HL-60 (cell line): ENCODE data around the gene BTBD6.

Source experiments
- DNase-seq, 2 experiments: peaks; one replicate each; pipeline ENCODE4 v3.0.0-alpha.2; 2010 to 2020; ENCODE audit warnings: low read depth in 1 of 2, low spot score in 1 of 2
- H3K27ac ChIP-seq: fragments of 250-450 bp; sonication (Bioruptor Pico); replicated peaks from 2 replicates; pipeline ENCODE4 v1.5.1; 2020; ENCODE audit warnings: mild to moderate bottlenecking, moderate library complexity
- H3K27me3 ChIP-seq: fragments of 250-450 bp; sonication (Bioruptor Pico); 2 replicates; pipeline ENCODE4 v1.5.1; 2021; ENCODE audit warnings: mild to moderate bottlenecking, moderate library complexity; ENCODE audit not compliant: insufficient read depth, poor library complexity, severe bottlenecking
- H3K4me3 ChIP-seq: replicated peaks from 2 replicates; pipeline ENCODE4 v1.5.1; 2011; ENCODE audit warnings: mild to moderate bottlenecking, control low read depth, low read length; ENCODE audit not compliant: insufficient read depth
- GABPA ChIP-seq: IDR thresholded peaks from 2 replicates; pipeline ENCODE4 v1.6.1; 2012; ENCODE audit warnings: low read depth
- POLR2AphosphoS5 ChIP-seq: IDR thresholded peaks from 2 replicates; pipeline ENCODE4 v1.6.1; 2012; ENCODE audit warnings: low read depth
- SPI1 ChIP-seq: IDR thresholded peaks from 2 replicates; pipeline ENCODE4 v1.6.1; 2012; ENCODE audit warnings: low read depth, mild to moderate bottlenecking, borderline replicate concordance
- TF ChIP-seq, protein P1 (sequence below): IDR thresholded peaks from one replicate; pipeline ENCODE4 v1.5.1; 2011; ENCODE audit warnings: low read length, control low read depth, inconsistent platforms; ENCODE audit not compliant: insufficient read depth
- TF ChIP-seq, protein P2 (sequence below): IDR thresholded peaks from 2 replicates; pipeline ENCODE4 v1.6.1; 2012; ENCODE audit warnings: low read depth; ENCODE audit not compliant: insufficient replicate concordance

Gene BTBD6

DNA sequence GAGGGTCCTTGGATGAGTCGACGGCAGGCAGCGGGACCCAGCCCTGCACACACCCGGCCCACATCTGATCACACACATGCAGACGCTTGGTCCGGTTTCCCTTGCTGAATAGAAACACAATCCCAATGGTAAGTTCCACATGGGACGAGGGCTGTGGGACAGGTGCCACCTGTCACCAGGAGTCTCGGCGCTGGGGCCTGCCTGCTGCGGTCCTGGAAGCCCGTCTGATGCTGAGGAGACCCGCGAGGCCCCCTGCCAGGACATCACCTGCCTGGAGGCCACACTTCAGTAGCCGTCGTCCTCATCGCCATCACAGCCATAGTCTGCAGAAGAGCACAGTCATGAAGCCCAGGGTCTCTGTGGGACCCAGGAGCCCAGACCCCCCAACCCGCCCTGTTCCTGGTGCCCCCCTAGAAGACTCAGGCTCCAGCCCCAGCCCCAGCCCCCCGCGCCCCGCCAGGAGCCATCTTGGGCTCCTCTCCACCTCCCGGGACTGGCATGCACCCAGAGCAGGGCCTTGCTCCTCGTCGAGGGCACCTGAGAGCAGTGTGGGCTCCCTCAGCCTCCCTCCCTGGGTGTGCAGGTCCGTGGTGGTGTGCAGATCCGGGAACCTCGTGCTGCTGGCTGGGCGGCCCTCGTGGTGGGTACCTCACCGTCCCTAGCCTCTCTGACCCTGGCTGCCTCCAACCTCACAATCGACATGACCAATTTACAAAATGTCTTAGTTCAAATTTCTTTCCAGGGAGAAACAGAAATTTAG is 37.9 kb upstream of the BTBD6 start:
- no peak overlapping the region for H3K4me3 ChIP-seq
- no peak for DNase-seq
- no peak overlapping the region for H3K27ac ChIP-seq
- TF ChIP-seq, protein P1, sequence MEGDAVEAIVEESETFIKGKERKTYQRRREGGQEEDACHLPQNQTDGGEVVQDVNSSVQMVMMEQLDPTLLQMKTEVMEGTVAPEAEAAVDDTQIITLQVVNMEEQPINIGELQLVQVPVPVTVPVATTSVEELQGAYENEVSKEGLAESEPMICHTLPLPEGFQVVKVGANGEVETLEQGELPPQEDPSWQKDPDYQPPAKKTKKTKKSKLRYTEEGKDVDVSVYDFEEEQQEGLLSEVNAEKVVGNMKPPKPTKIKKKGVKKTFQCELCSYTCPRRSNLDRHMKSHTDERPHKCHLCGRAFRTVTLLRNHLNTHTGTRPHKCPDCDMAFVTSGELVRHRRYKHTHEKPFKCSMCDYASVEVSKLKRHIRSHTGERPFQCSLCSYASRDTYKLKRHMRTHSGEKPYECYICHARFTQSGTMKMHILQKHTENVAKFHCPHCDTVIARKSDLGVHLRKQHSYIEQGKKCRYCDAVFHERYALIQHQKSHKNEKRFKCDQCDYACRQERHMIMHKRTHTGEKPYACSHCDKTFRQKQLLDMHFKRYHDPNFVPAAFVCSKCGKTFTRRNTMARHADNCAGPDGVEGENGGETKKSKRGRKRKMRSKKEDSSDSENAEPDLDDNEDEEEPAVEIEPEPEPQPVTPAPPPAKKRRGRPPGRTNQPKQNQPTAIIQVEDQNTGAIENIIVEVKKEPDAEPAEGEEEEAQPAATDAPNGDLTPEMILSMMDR: no peak
- TF ChIP-seq SPI1 (no peak), GABPA (no peak), POLR2AphosphoS5 (no peak)
- TF ChIP-seq, protein P2, sequence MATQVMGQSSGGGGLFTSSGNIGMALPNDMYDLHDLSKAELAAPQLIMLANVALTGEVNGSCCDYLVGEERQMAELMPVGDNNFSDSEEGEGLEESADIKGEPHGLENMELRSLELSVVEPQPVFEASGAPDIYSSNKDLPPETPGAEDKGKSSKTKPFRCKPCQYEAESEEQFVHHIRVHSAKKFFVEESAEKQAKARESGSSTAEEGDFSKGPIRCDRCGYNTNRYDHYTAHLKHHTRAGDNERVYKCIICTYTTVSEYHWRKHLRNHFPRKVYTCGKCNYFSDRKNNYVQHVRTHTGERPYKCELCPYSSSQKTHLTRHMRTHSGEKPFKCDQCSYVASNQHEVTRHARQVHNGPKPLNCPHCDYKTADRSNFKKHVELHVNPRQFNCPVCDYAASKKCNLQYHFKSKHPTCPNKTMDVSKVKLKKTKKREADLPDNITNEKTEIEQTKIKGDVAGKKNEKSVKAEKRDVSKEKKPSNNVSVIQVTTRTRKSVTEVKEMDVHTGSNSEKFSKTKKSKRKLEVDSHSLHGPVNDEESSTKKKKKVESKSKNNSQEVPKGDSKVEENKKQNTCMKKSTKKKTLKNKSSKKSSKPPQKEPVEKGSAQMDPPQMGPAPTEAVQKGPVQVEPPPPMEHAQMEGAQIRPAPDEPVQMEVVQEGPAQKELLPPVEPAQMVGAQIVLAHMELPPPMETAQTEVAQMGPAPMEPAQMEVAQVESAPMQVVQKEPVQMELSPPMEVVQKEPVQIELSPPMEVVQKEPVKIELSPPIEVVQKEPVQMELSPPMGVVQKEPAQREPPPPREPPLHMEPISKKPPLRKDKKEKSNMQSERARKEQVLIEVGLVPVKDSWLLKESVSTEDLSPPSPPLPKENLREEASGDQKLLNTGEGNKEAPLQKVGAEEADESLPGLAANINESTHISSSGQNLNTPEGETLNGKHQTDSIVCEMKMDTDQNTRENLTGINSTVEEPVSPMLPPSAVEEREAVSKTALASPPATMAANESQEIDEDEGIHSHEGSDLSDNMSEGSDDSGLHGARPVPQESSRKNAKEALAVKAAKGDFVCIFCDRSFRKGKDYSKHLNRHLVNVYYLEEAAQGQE: no peak
- H3K27me3 ChIP-seq: no peaks in the 10 kb centered on the region

GRCh38 chr14:105211086-105211757 is 37.1 kb upstream of the BTBD6 start:
- no peaks in the 10 kb centered on the region for H3K27me3 ChIP-seq

GRCh38 chr14:105211758-105212089 is 36.6 kb upstream of the BTBD6 start:
- Histone ChIP-seq H3K27me3 (no peaks in the 10 kb centered on the region), H3K4me3 (no peak overlapping the region), H3K27ac (no peak overlapping the region)
- TF ChIP-seq, protein P1: no peak
- TF ChIP-seq POLR2AphosphoS5 (no peak), SPI1 (no peak), GABPA (no peak)
- TF ChIP-seq, protein P2: no peak
- no peak for DNase-seq

More at GRCh38 chr14:105211086-105211757, 37.1 kb upstream of the BTBD6 start:
- H3K4me3 ChIP-seq: no peak overlapping the region
- no peak overlapping the region for H3K27ac ChIP-seq
- no peak for DNase-seq
- TF ChIP-seq, protein P2: no peak
- TF ChIP-seq, protein P1: no peak
- no peak for TF ChIP-seq SPI1
- TF ChIP-seq POLR2AphosphoS5: no peak
- TF ChIP-seq GABPA: no peak
